Activated T-helper 17 cell treated with anti-CD3 and anti-CD28 coated beads, Interleukin-2, amount 50 U/mL, for 72 hours (primary cell): ENCODE results near the gene ZMYND8. TPM values are rescaled to one million over a fixed set of nuclear protein-coding genes. Genes with fewer than 3 reads are reported as not detected.
"Not testable (repeated sequence)": the region's sequence is repeated elsewhere in the genome, so short reads cannot be mapped to it uniquely, and the experiment has no call there.

ENCODE experiments used
- ATAC-seq: fragments of 150-1000 bp; cut with Tn5 transposase; replicated peaks from 2 replicates; pipeline ENCODE4 v1.10.0; 2021; ENCODE audit warnings: mild to moderate bottlenecking, moderate library complexity
- H3K27ac Mint-ChIP-seq: one replicate; pipeline ENCODE4 v1.8.0; 2022; ENCODE audit warnings: mixed read lengths
- H3K27me3 Mint-ChIP-seq: one replicate; pipeline ENCODE4 v1.8.0; 2022; ENCODE audit warnings: mixed read lengths
- H3K36me3 Mint-ChIP-seq: one replicate; pipeline ENCODE4 v1.8.0; 2022; ENCODE audit warnings: low read depth, mild to moderate bottlenecking, mixed read lengths
- H3K4me1 Mint-ChIP-seq: one replicate; pipeline ENCODE4 v1.8.0; 2022; ENCODE audit warnings: mixed read lengths
- H3K4me3 Mint-ChIP-seq: one replicate; pipeline ENCODE4 v1.8.0; 2022; ENCODE audit warnings: mild to moderate bottlenecking, mixed read lengths
- H3K9me3 Mint-ChIP-seq: one replicate; pipeline ENCODE4 v1.8.0; 2022; ENCODE audit warnings: mixed read lengths
- total RNA-seq, 2 donors: library from RNA; stranded (reverse); gene quantifications; one replicate each; pipeline ENCODE4 v1.2.3, GENCODE V29; 2022

ZMYND8 gene
- total RNA-seq: 10 to 100 TPM; 35.3 to 39.4 TPM

DNA sequence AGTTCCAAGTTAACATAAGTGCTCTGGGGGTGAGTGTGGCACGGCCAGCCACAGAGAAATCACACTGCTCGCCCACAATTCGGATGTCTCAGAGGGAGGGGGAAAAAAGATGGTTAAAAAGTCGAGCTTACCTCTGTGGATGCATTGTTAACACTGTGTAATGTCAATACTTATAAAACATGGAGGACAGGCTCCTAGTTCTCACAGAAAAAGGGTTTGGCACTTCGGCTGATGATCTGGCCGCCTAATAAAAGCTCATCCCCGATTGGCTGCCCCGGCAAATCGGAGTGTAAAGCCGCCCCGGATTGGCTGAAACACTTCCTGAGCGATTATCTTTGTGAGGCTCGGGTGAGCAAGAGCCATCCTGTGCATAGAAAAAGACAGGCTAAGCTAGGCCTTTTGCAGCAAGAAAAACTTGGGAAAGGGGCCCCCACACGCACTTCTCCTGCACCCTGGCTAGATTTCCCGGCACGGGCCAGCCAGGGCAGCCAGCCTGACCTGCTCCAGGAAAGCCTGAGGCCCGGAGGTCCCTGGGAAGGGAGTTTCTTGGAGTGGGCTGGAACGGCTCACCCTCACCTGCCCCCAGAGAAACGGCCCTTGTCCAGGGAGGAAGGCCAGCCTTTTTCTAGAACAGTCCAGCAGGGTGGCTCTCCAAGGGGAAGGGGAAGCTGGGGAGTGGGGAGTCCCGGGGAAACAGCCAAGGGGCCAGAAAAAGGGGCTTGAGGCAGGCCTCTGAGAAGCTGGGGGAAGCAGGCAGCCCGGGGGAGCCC, at the start of gene ZMYND8:
Gene ZMYND8, minus strand, starts transcription at position 174 of the 770 bp plus-strand sequence. Its CDS starts 29 bp downstream, at position 145.
- no peak within 1 kb of the TSS for H3K4me3 Mint-ChIP-seq
- peak within 1 kb of the TSS; percentile 99 for H3K27ac Mint-ChIP-seq

DNA sequence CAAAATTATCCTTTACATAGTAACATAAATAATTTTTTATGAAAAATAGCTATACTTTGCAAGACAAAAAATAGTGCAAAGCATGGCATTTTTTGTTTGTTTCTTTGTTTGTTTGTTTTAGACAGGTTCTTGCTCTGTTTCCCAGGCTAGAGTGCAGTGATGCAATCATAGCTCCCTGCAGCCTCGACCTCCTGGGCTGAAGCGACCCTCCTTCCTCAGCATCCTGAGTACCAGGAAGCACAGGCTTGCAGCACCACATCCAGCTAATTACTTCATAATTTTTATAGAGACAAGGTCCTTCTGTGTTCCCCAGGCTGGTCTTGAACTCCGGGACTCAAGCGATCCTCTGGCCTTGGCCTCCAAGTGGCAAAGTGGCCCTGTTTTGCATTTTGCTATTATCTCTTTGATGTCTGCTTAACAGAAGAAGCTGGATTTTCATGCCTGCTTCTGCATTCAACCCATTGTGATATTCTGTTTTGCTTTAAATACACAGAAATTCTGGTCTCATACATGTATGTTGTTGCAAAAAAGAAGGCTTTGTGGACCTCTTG, 49.4 kb upstream of the ZMYND8 start:
- Mint-ChIP-seq H3K9me3 (no peaks in the 10 kb centered on the region), H3K4me3 (no peak overlapping the region), H3K27me3 (no peaks in the 10 kb centered on the region), H3K4me1 (peaks cover 5% of the 10 kb centered on the region), H3K36me3 (no peaks in the 10 kb centered on the region), H3K27ac (no peak overlapping the region)
- ATAC-seq: no peak

More for the DNA sequence above, at the start of gene ZMYND8:
- Mint-ChIP-seq H3K9me3 (no peaks in the 10 kb centered on the region), H3K4me1 (peaks cover 35% of the 10 kb centered on the region), H3K27me3 (no peaks in the 10 kb centered on the region), H3K36me3 (peaks cover 41% of the 10 kb centered on the region)
- ATAC-seq: peak; percentile 85

DNA sequence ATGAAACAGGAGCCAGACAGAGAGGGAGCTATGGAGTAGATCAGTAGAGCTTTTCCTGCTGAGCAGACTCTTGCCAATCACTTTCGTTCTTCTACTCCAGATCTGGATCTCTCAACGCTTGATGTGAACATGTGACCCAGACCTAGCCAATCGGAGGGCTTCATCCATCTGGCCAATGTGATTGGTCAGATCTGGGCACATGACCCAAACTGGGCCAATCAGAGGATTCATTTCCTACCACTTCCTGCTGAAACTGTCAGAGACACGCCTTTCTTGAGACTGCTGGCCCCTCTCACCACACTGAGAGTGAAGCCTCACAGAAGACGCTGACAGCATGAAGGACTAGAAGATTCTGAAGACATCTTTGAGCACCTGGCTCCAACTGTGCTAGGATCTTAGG, 44.2 kb upstream of the ZMYND8 start:
- Mint-ChIP-seq H3K27ac (no peak overlapping the region), H3K4me3 (no peak overlapping the region), H3K9me3 (no peaks in the 10 kb centered on the region), H3K27me3 (no peaks in the 10 kb centered on the region), H3K36me3 (no peaks in the 10 kb centered on the region), H3K4me1 (peaks cover 5% of the 10 kb centered on the region)
- ATAC-seq: peak; percentile 60

DNA sequence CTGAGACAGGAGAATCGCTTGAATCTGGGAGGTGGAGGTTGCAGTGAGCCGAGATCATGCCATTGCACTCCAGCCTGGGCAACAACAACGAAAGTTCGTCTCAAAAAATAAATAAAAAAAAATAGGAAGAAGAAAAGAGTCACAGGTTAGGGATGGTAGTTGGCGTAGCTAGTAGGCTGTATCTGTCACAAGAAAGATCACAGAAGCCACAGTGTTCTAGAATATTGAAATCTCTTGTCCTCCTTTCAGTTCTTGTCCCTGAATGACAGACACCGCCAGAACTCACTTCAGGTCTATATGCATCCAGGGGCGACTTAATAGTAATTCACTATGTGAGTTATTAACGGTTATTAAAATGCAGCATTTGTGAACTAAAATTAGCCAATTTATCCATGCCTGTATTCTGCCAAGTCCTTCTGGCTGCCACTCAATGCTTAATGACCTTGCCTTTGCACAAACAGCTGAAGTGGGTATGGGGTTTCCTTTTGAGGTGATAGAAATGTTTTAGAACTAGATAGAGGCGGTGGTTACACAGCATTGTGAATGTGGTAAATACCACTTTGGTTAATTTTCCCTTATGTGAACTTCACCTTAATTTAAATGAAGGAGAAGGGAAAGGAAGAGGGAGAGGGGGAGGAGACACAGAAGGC, 41.3 kb upstream of the ZMYND8 start:
- no peaks in the 10 kb centered on the region for H3K36me3 Mint-ChIP-seq
- H3K4me3 Mint-ChIP-seq: no peak overlapping the region
- H3K4me1 Mint-ChIP-seq: peaks cover 6% of the 10 kb centered on the region
- H3K27ac Mint-ChIP-seq: no peak overlapping the region
- H3K9me3 Mint-ChIP-seq: peaks cover under 1% of the 10 kb centered on the region
- ATAC-seq: no peak
- H3K27me3 Mint-ChIP-seq: no peaks in the 10 kb centered on the region

DNA sequence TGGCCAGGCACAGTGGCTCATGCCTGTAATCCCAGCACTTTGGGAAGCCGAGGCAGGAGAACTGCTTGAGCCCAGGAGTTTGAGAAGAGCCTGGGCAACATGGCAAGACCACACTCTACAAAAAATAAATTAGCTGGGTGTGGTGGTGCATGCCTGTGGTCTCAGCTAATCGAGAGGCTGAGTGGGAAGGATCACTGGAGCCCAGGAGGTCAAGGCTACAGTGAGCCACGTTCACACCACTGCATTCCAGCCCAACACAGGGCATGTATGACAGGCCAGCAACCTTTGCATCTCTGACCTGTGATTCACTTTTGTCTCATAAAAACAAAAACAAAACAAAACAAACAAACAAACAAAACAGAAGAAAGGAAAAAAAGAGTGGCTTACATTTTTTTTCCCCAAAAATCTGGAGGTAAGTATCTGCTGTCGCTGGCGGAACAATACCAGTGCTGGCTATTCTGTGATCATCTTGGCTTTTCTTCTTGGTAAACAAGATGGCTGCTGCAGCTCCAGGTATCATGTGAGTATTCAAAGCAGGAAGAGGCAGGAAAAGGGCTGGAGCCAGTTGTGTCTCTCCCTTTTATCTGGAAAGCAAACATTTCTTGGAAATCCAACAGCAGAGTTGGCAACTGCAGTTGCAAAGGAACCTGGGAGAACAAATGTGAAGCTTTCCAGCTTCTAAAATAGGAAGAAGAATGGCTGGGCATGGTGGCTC, 40.4 kb upstream of the ZMYND8 start:
- peaks cover 6% of the 10 kb centered on the region for H3K9me3 Mint-ChIP-seq
- H3K27me3 Mint-ChIP-seq: no peaks in the 10 kb centered on the region
- H3K27ac Mint-ChIP-seq: no peak overlapping the region
- no peak overlapping the region for H3K4me3 Mint-ChIP-seq
- H3K4me1 Mint-ChIP-seq: peaks cover 15% of the 10 kb centered on the region
- ATAC-seq: no peak
- H3K36me3 Mint-ChIP-seq: no peaks in the 10 kb centered on the region

DNA sequence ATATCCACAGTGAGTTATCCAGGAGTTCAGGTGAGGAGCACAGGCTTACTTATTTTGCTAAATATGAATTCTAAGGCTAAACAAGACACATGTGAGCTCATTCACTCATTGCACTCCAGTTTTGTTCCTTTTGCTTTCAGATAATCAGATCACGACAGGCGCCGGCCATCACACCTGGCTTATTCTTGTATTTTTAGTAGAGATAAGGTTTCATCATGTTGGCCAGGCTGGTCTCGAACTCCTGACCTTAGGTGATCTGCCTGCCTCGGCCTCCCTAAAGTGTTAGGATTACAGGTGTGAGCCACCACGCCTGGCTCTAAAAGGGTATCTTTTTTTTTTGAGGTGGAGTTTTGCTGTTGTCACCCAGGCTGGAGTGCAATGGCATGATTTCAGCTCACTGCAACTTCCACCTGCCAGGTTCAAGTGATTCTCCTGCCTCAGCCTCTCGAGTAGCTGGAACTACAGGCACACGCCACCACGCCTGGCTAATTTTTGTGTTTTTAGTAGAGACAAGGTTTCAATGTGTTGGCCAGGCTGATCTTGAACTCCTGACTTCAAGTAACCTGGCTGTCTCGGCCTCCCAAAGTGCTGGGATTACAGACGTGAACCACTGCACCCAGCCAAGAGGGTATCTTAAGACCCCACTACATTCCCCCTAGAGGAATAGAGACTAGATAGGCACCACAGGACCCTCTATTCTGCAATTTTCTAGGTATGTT, 37.5 kb upstream of the ZMYND8 start:
- not testable (repeated sequence) for H3K4me3 Mint-ChIP-seq, H3K27me3 Mint-ChIP-seq, H3K36me3 Mint-ChIP-seq, H3K27ac Mint-ChIP-seq, ATAC-seq, H3K9me3 Mint-ChIP-seq
- H3K4me1 Mint-ChIP-seq: peaks cover 19% of the 10 kb centered on the region

DNA sequence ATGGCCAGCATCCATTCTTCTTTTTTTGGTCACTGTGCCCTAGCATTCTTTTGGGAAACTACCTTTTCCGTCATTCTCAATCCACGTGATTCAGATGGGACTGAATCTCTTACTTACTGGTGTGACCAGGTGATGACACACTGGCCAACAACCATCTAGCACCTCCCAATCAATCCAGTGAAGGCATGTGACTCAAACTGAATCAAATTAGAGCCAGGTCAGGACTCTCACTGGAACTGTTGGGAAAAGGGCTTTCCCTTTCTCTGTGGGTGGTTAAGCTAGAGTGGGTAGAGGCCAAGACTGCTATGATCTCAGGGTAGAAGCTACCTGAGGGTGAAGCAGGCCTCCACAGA, 36.2 kb upstream of the ZMYND8 start:
- peak overlapping the region; percentile 56 for H3K4me3 Mint-ChIP-seq
- ATAC-seq: peak; percentile 82
- peaks cover 15% of the 10 kb centered on the region for H3K4me1 Mint-ChIP-seq
- no peaks in the 10 kb centered on the region for H3K27me3 Mint-ChIP-seq
- H3K36me3 Mint-ChIP-seq: no peaks in the 10 kb centered on the region
- peak overlapping the region; percentile 80 for H3K27ac Mint-ChIP-seq
- H3K9me3 Mint-ChIP-seq: peaks cover 6% of the 10 kb centered on the region

DNA sequence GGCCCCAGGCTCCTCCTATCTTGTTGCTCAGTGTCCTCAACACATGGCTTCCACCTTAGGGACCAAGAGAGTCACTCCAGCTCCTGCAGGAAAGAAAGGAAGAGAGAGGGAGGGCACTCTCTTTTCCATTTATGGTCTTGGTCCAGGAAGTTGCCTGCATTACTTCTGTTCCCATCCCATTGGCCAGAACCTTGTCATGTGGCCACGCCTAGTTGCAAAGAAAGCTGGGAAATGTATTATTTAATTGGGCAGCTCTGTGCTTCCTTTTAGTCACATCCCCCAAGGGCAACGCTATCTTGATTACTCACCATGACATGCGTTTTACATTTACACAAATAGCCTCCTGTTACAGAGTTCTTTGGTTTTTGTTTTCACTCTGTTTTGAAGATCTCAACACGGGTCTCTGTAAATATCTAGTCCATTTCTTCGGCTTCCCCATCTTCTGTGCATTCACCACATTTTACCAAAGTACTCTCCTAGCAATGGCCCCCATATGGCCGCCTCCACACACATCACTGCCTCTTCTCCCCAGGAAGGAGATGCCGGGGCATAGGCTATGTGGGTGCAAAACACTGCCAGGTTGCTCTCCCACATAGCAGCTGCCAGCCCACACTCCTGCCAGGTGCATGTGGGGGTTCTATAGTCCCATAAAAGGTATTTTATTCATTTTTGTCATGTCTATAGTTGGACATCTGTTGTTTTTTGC, 35.7 kb upstream of the ZMYND8 start:
- ATAC-seq: peak; percentile 85
- peak overlapping the region; percentile 56 for H3K4me3 Mint-ChIP-seq

DNA sequence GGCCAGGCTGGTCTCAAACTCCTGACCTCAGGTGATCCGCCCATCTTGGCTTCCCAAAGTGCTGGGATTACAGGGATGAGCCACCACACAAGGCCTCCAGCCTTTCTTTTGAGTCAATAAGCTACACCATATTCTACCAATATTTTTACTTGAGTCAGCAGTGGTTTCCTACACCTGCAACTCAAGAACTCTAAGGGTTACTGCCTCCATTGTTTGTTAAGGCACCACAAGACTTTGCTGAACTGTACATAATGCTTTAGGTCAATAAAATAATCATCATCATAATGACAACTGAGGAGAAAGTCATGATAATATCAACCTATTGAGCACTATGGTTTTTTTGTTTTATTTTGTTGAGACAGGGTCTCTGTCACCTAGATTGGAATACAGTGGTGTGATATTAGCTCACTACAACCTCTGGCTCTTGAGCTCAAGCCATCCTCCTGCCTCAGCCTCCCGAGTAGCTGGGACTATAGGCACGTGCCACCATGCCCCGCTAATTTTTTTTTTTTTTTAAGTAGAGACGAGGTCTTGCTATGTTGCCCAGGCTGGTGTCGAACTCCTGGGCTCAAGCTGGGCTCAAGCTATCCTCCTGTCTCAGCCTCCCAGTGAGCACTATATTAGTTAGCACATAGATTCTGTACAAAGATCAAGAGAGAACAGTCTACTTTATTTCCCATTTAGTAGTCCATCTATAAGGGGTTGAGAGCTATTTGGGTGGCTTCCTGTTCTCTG, 34.9 kb upstream of the ZMYND8 start:
- H3K27me3 Mint-ChIP-seq: no peaks in the 10 kb centered on the region
- no peaks in the 10 kb centered on the region for H3K36me3 Mint-ChIP-seq
- no peak for ATAC-seq

More for the DNA sequence above, 35.7 kb upstream of the ZMYND8 start:
- H3K4me1 Mint-ChIP-seq: peaks cover 15% of the 10 kb centered on the region
- H3K9me3 Mint-ChIP-seq: peaks cover 6% of the 10 kb centered on the region
- no peaks in the 10 kb centered on the region for H3K27me3 Mint-ChIP-seq
- H3K27ac Mint-ChIP-seq: peak overlapping the region; percentile 80
- no peaks in the 10 kb centered on the region for H3K36me3 Mint-ChIP-seq

DNA sequence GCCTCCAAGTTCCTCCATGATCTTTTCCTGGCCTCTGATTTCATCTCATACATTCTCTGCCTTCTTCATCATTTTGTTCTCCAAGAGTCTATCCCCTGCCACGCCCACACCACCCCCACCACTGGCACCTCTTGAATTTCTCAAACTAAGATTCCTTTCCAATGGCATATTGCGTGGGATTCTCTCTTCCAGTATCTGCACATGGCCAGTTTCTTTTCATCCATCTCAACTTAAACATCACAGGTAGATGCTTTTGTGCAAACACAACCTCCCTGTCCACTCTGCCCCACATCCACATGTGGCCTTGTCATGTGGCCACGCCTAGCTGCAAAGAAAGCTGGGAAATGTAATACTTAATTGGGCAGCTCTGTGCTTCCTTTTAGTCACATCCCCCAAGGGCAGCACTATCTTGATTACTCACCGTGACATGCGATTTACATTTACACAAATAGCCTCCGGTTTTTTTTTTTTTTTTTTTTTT, 33.4 kb upstream of the ZMYND8 start:
- Mint-ChIP-seq H3K4me3 (no peak overlapping the region), H3K4me1 (peaks cover 16% of the 10 kb centered on the region), H3K27me3 (no peaks in the 10 kb centered on the region), H3K9me3 (peaks cover 6% of the 10 kb centered on the region), H3K36me3 (no peaks in the 10 kb centered on the region), H3K27ac (no peak overlapping the region)
- no peak for ATAC-seq

More for the DNA sequence above, 34.9 kb upstream of the ZMYND8 start:
- peak overlapping the region; percentile 80 for H3K27ac Mint-ChIP-seq
- H3K4me1 Mint-ChIP-seq: peaks cover 15% of the 10 kb centered on the region
- peaks cover 6% of the 10 kb centered on the region for H3K9me3 Mint-ChIP-seq
- H3K4me3 Mint-ChIP-seq: peak overlapping the region; percentile 56

DNA sequence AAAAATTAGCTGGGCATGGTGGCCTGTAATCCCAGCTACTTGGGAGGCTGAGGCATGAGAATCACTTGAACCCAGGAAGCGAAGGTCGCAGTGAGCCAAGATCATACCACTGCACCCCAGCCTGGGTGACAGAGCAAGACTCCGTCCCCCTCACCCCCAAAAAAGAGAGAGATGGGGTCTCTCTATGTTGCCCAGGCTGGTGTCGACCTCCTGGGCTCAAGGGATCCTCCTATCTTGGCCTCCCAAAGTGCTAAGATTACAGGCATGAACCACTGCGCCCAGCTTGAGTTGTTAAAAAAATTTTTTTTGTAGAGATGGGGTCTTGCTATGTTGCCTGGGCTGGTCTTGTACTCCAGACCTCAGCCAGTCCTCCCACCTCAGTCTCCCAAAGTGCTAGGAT, 29.5 kb upstream of the ZMYND8 start:
- not testable (repeated sequence) for ATAC-seq, H3K4me1 Mint-ChIP-seq, H3K27me3 Mint-ChIP-seq, H3K27ac Mint-ChIP-seq, H3K9me3 Mint-ChIP-seq, H3K36me3 Mint-ChIP-seq, H3K4me3 Mint-ChIP-seq

DNA sequence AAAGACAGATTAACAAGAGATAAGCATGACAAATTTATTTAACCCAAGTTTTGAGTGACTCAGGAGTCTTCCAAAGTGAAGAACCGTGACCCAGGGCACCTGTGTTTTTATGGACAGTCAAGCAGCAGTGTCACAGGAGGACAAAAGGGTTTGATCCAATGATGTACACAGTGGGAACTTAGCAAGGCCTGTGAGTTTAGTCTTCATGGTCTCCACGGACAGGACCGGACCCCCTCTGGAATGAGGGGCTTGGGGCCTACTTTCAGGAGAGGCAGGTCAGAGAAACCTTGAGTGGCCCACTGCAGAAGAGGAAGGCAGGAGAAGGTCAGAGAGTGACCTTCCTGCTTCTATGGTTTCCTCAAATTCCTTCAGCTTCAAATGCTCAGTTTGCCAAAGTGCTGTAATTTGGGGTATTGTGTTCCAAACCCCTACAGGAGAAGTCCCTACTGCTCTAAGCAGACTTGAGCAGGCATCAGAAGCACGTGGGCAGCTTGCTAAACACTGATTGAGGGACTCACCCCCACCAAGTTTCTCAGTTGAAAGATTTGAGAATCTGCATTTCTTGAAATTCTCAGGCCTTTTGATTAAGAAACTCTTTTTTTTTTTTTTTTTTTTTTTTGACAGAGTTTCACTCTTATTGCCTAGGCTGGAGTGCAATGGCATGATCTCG, 26.4 kb upstream of the ZMYND8 start:
- no peak for ATAC-seq
- peaks cover 12% of the 10 kb centered on the region for H3K4me1 Mint-ChIP-seq
- no peaks in the 10 kb centered on the region for H3K36me3 Mint-ChIP-seq
- no peaks in the 10 kb centered on the region for H3K27me3 Mint-ChIP-seq
- H3K4me3 Mint-ChIP-seq: no peak overlapping the region
- no peaks in the 10 kb centered on the region for H3K9me3 Mint-ChIP-seq
- no peak overlapping the region for H3K27ac Mint-ChIP-seq
